ENCODE results near the gene PCNT.

DNA sequence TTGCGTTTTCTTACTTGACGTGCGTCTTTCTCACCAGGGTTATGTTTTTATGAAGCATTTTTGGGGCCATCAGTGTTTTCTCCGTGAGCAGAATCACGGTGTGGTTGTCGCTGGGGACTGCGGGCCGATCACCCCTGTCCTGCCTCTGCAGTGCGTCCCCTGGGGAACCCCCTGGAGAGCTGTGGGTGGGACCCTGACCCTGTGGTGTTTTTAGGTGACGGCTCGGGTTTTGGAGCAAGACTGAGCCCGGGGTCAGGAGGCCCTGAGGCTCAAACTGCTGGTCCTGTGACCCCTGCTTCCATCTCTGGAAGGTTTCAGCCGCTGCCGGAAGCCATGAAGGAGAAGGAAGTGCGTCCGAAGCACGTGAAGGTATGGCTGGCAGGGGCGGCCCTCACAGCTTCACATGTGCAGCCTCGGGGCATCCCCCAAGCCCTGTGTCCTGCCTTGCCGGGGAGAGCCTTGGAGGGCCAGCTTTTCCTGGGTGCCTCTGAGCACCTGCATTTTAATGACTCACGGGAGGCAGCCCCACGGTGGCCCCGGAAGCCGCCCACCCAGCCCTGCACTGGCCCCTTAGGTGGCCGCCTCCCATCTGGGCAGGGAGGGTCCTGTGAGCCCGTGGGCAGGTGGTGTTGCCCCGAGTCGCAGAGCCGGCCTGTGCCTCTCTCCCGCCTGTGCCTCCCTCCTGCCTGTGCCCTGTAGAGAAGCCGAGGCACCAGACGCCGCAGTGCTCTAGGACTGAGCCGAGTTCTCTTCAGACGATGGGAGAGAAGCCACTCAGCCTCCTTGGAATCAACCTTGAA, 98.0 kb downstream of the PCNT start:
- no peak for TF ChIP-seq EZH2phosphoT487 (IDR thresholded peaks at IDR 0.05; ENCODE audit: low read depth)
- TF ChIP-seq CTCF (IDR thresholded peaks at IDR 0.05; ENCODE audit: low read depth, low read length), result no peak

Data from OCI-LY3 (cell line).